ENCODE data around the gene AFF2.
"Not testable (repeated sequence)": the region's sequence is repeated elsewhere in the genome, so short reads cannot be mapped to it uniquely, and the experiment has no call there.

The AFF2 gene

GRCh38 chrX:148871422-148872160, 371.2 kb downstream of the AFF2 start:
- DNase-seq = no peak

- no peak for DNase-seq
These were observed 371.7 kb downstream of the AFF2 start for GRCh38 chrX:148872161-148872535.

- DNase-seq = no peak
These were observed 372.5 kb downstream of the AFF2 start for GRCh38 chrX:148872881-148873280.

DNA sequence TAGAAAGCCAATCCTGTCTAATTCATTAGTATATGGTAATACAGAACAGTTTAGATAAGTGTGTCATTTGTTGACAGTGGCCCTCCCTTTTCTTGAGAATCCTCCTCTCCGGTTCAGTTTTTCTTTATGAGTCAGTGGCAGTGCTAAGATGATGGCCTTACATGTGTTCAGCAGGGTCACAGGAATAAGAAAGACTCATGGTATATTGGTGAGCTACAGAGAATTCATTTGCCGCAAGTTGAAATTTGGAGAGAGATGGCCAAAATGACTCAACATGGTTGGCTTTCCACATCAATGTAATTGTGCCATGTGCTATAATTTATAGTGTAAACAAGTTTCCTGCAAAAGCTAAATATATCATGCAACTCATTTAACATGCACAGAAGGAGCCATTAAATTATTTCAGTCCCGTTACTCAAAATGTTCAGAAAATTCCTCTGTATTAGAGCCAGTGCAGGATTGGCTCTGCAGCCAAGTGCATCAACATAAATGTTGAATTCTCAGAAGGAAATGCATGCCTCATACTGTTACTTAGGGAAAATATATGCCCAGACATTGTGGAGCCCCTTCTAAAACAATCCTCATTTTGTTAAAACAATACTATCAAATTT, 374.3 kb downstream of the AFF2 start:
- DNase-seq = no peak

- DNase-seq = no peak
These were observed 378.0 kb downstream of the AFF2 start for GRCh38 chrX:148878371-148878770.

GRCh38 chrX:148885203-148885602, 384.8 kb downstream of the AFF2 start:
- DNase-seq = no peak

DNA sequence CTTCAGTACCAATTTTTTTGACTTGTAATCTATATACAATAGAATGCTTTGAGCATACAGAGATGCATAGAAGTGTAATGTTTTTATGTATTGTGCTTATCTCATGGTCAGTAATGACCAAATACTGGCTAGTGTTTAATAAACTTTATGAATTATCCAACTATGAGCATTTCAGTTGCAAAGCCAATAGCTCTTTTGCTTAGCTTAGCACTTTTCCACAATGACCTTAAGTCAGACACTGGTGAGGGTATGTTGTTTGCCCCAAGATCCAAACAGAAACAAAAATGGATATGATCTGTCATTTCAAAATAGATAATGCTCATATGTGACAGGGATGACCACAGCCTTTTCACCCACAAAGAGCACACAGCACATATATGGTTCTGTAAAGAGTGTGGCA, 393.0 kb downstream of the AFF2 start:
- DNase-seq = no peak

DNA sequence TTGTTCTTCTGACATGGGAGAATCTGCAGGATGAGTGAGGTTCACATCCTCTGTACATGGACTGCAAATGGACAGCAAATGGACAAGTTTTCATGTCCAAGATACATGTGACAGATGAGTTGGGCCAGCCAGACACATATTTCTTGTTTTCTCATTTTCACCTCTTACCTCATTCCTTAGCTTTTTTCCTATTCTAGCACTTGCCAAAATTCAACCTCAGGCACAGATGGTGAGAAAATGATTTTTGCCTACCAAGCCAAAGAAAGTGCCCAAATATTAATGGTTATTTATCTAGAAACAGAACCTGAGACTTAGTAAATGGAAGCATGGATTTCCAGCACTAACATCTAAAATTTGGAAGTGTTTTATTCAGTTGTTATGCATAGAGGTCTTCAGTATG, 402.2 kb downstream of the AFF2 start:
- DNase-seq = no peak

- DNase-seq = no peak
These were observed 402.8 kb downstream of the AFF2 start for GRCh38 chrX:148903176-148903575.

DNA sequence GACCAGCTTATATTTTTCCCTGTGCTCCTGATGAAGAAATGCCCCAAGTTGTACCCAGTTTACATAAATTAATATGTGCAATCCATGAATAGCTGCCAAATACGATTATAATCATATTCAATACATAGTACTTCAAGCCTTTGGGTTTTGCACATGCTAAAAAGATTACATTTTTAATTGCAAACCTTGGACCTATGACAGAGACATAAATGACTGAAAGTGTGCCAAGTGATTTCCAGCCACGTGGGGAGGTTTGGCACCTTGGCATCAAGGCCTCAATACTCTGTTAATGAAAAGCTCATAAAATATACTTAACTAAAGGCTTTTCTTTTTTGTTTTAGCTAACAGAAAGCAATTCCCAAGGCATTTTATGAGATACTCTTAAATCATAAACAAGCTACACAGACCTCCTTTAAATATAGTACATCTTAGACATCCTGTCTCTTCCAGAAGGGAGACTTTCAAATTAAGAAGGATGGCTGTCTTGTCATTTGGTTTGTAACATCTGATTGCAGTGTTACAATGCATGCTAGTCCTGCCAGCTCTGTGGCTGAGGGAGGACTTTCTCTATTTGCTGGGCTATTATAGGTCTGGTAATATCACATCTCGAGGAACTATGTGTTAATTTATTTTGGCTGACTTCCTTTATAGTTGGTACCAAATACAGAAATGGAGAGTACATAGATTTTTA, 404.1 kb downstream of the AFF2 start:
- DNase-seq = no peak

GRCh38 chrX:148905400-148905799, 405.0 kb downstream of the AFF2 start:
- DNase-seq = no peak

GRCh38 chrX:148906628-148907027, 406.2 kb downstream of the AFF2 start:
- DNase-seq = not testable (repeated sequence)

GRCh38 chrX:148909758-148910157, 409.3 kb downstream of the AFF2 start:
- DNase-seq = no peak

DNA sequence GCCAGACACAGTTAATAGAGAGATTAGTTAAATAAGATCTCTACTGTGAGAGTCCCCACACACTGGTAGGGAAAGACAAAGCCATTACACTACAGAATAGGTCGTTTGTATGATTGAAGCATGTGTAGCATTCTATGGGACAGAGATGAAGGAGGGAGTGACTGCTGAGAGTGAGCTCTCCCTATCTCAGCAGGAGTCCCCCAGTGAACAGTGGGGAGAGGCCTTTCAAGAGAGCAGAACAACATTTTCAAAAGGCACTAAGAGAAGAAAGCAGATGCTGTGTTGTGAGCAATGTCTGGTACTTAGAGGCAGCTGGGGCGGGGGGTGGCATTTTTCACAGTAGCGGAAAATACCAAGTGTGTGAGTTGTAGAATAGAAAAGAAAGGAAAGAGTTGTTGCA, 413.6 kb downstream of the AFF2 start:
- no peak for DNase-seq

DNA sequence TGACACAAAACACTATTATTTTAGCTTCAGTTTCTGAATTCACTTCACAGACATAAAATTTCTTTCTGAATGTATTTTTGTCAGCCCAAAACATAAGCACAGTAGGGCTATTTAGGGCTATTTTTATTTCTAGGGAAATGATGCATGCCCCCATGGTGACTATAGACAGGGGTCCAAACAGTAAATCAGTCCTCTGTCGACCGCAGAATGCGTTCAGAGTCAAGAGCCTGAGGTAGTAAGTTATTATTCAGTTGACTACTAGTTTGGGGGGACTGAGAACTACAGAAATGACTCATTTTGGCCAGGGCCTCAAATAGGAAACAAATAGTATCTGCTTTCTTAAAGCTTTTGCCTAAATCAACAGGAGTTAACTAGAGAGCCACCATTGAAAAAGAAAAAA, 414.4 kb downstream of the AFF2 start:
- DNase-seq = no peak

GRCh38 chrX:148915474-148915873, 415.1 kb downstream of the AFF2 start:
- DNase-seq = no peak

DNA sequence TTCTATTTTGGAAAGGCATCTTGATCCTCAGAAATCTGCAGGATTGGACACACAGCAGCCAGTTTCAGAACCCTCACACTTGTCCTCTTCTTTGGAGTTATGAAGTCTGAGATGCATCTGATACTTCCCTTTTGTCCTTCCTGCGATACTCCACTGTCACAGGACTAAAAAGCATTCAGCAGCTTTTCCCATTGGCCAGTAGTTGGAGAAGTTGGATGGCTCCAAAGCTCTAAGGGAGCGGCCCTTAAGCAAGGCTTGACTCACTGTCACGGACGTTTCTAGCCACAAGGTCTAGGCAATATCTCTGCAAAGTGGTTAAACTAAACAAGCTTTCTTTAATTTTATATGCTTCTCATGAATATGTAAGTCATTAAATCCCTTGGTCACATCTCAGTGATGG, 417.0 kb downstream of the AFF2 start:
- DNase-seq = no peak

GRCh38 chrX:148923631-148924030, 423.2 kb downstream of the AFF2 start:
- DNase-seq = no peak

GRCh38 chrX:148926371-148926770, 426.0 kb downstream of the AFF2 start:
- no peak for DNase-seq

DNA sequence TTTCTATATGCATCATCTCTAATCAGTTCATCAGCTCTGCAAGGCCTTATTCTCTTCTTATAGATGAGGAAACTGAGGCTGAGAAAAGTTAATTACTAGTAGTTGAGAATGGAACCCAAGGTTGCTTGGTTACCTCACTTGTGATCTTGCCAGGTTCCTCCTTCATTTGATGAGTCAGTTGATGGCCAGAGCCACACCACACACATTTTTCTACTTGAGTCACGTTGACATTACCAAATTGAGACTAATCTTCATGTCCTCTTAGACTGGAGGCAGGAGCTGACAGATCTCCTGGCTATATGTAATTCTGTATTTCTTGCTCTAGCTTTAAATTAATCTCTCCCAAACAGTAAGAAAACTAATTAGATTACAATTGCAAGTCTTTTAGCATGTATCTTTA, 428.4 kb downstream of the AFF2 start:
- DNase-seq = no peak

GRCh38 chrX:148929686-148930085, 429.3 kb downstream of the AFF2 start:
- DNase-seq = no peak

GRCh38 chrX:148930206-148930729, 429.9 kb downstream of the AFF2 start:
- DNase-seq = no peak

DNA sequence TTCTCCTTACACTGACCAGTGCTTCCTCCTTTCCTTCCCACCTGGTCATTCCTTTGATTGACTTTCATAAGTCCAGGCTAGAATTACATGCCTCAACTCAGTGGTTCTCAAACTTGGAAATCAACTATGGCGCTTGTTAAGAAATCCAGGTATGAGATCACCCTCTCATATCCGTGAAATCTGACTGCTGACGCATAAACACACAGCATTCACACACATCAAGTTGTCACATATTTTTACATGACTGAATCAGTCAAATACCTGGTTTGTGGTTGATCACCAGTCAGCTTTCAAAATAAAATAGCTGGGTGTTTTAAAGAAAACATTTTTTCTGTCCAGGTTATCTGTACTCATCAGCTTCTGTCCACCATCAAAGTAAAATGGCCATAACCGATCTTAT, 433.5 kb downstream of the AFF2 start:
- DNase-seq = no peak

DNA sequence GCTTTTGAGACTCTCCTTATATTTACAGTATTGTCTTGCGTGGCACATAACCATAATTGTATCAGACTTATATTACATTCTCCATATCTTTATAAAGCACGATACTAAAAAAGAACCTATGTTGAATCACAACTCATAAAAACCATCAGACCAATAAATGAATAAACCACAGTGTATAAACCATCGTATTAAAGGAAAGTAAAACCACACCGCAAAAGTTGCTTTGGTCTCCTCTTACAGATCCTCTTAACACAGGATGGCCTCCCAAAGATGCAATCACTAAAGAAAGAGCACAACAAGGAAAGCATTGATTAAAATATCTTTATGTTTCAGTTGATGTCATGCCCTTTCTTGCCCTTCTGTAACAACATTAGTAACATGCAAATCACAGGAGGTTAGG, 437.9 kb downstream of the AFF2 start:
- no peak for DNase-seq
